Testis (tissue), 3 donors: ENCODE data around the gene COL23A1. TPM values are rescaled to one million over a fixed set of nuclear protein-coding genes. Genes with fewer than 3 reads are reported as not detected.

Experiments used
- DNase-seq: peaks from one replicate; pipeline ENCODE4 v3.0.0-alpha.2; 2019
- H3K27ac ChIP-seq, 2 donors: fragments of 200-600 bp; sonication (generic); one replicate each; pipeline ENCODE4 v1.5.1; 2019
- H3K27me3 ChIP-seq: fragments of 200-600 bp; sonication (generic); one replicate; pipeline ENCODE4 v1.5.1; 2019
- H3K36me3 ChIP-seq: fragments of 200-600 bp; sonication (generic); one replicate; pipeline ENCODE4 v1.5.1; 2017; ENCODE audit warnings: low read depth; ENCODE audit errors: missing control alignments
- H3K4me1 ChIP-seq: fragments of 200-600 bp; sonication (generic); one replicate; pipeline ENCODE4 v1.5.1; 2019
- H3K4me3 ChIP-seq, 2 donors: fragments of 200-600 bp; sonication (generic); one replicate each; pipeline ENCODE4 v1.5.1; 2017 to 2019
- H3K9me3 ChIP-seq: fragments of 200-600 bp; sonication (generic); one replicate; pipeline ENCODE4 v1.5.1; 2017
- POLR2A ChIP-seq: fragments of 450-650 bp; IDR thresholded peaks from one replicate; pipeline ENCODE4 v1.6.1; 2017; ENCODE audit warnings: antibody characterized with exemption, mild to moderate bottlenecking, moderate library complexity
- WGBS, 2 donors: methylation state at CpG; one replicate each; pipeline ENCODE4 v1.1.5; 2018; 5-methylcytosine and 5-hydroxymethylcytosine counted together
- intact Hi-C: fragments of 100-400 bp; cut with DNase I; formaldehyde crosslinking; loops from one replicate; pipeline ENCODE4 v1.15.1; 2023; ENCODE audit warnings: low total_unique reads
- polyA plus RNA-seq: library from polyadenylated mRNA; stranded (reverse); fragments of 350-450 nt; fragmentation: Illumina TruSeq; extraction: RNeasy Lipid Tissue Mini Kit (QIAGEN cat#74804); gene quantifications from one replicate; pipeline ENCODE4 v1.2.3, GENCODE V29; 2014; ENCODE audit warnings: low read depth, low replicate concordance; ENCODE audit not compliant: insufficient read depth
- total RNA-seq, 2 donors: library from RNA; depleted of rRNA; stranded (reverse); fragments of >200 nt; gene quantifications; one replicate each; pipeline ENCODE4 v1.2.3, GENCODE V29; 2016
- TF ChIP-seq, protein P1 (sequence below), 3 experiments: fragments of 450-650 bp in 2 of 3; fragments of 200-600 bp in 1 of 3; sonication (generic) in 1 of 3; IDR thresholded peaks; one replicate each; pipeline ENCODE4 v1.5.1; 2016 to 2019; ENCODE audit warnings: antibody characterized with exemption in 3 of 3, mild to moderate bottlenecking in 2 of 3, moderate library complexity in 1 of 3

The COL23A1 gene
- total and polyA plus RNA-seq, 3 donors from 2014 or later = 4.3 to 5.5 (median 5.0) TPM

DNA sequence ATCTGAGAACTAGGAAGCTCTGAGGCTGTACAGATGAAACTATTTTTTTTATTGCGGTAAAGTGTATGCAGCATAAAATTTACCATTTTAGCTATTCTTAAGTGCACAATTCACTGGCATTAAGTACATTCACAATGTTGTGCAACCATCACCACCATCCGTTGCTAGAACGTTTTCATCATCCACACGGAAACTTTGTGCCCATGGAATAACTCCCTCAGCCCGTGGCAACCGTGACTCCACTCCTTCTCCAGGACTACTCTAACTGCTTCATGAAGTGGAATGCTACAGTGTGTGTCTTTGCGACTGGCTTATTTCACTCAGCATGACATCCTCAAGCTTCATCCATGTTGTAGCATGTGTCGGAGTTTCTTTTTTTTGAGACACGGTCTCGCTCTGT lies 57.1 kb downstream of the COL23A1 start:
- no peak overlapping the region for H3K4me3 ChIP-seq
- intact Hi-C loops = no loop called here
- H3K27ac ChIP-seq = no peak overlapping the region
- DNase-seq = no peak
- H3K9me3 ChIP-seq = no peaks in the 10 kb centered on the region
- no peaks in the 10 kb centered on the region for H3K36me3 ChIP-seq
- peaks cover 12% of the 10 kb centered on the region for H3K4me1 ChIP-seq
- no peak for TF ChIP-seq POLR2A
- TF ChIP-seq, protein P1, sequence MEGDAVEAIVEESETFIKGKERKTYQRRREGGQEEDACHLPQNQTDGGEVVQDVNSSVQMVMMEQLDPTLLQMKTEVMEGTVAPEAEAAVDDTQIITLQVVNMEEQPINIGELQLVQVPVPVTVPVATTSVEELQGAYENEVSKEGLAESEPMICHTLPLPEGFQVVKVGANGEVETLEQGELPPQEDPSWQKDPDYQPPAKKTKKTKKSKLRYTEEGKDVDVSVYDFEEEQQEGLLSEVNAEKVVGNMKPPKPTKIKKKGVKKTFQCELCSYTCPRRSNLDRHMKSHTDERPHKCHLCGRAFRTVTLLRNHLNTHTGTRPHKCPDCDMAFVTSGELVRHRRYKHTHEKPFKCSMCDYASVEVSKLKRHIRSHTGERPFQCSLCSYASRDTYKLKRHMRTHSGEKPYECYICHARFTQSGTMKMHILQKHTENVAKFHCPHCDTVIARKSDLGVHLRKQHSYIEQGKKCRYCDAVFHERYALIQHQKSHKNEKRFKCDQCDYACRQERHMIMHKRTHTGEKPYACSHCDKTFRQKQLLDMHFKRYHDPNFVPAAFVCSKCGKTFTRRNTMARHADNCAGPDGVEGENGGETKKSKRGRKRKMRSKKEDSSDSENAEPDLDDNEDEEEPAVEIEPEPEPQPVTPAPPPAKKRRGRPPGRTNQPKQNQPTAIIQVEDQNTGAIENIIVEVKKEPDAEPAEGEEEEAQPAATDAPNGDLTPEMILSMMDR (IDR thresholded peaks at IDR 0.05) = no peak
- 92 to 94% methylated on average over 10 of the region's 10 CpGs for WGBS, 2 donors
- H3K27me3 ChIP-seq = no peaks in the 10 kb centered on the region

DNA sequence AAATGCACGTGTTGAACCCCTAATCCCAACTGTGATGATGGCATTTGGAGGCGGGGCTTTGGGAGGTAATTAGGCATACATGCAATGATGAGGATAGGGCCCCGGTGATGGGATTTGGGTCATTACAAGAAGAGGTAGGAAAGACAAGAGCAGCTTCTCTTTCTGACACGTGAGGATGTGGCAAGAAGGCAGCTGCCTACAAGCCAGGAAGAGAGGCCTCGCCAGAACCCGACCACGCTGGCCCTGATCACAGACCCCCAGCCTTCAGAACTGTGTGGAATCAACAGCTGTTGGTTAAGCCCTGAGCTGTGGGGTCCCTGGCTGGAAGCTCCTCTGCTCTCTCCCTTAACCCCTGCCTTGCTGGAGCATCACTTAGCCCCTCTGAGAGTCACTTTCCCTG lies 57.5 kb downstream of the COL23A1 start:
- Histone ChIP-seq H3K4me3 (no peak overlapping the region), H3K9me3 (no peaks in the 10 kb centered on the region), H3K36me3 (no peaks in the 10 kb centered on the region), H3K27ac (no peak overlapping the region), H3K4me1 (peaks cover 12% of the 10 kb centered on the region), H3K27me3 (no peaks in the 10 kb centered on the region)
- TF ChIP-seq, protein P1 (IDR thresholded peaks at IDR 0.05) = no peak
- no peak for TF ChIP-seq POLR2A
- 69 to 80% methylated on average over 7 of the region's 7 CpGs for WGBS, 2 donors
- intact Hi-C loops = no loop called here
- DNase-seq = no peak

DNA sequence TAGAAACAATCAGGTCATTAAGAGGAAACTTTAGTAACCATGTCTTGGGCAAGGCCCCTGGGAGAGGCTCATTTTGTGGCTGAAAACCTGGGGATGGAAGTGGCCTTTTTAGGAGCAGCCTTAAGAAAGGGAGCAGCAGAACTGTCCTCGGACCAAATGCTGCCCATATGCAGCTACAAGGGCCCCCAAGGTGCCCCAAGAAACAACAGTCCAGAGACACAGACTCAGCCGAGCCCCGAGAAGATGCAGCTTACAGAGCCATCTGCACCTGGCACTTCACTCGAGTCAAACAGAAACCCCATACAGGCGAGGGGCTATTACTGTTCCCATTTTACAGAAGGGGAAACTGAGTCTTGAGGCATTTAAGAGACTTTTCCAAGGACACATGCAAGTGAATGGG lies 58.0 kb downstream of the COL23A1 start:
- 93 to 100% methylated on average over 5 of the region's 5 CpGs for WGBS, 2 donors
- no peak for DNase-seq
- Histone ChIP-seq H3K9me3 (no peaks in the 10 kb centered on the region), H3K27ac (no peak overlapping the region), H3K4me3 (no peak overlapping the region), H3K36me3 (no peaks in the 10 kb centered on the region), H3K27me3 (no peaks in the 10 kb centered on the region), H3K4me1 (peaks cover 12% of the 10 kb centered on the region)
- intact Hi-C loops = no loop called here
- TF ChIP-seq, protein P1 (IDR thresholded peaks at IDR 0.05) = no peak
- TF ChIP-seq POLR2A = no peak

DNA sequence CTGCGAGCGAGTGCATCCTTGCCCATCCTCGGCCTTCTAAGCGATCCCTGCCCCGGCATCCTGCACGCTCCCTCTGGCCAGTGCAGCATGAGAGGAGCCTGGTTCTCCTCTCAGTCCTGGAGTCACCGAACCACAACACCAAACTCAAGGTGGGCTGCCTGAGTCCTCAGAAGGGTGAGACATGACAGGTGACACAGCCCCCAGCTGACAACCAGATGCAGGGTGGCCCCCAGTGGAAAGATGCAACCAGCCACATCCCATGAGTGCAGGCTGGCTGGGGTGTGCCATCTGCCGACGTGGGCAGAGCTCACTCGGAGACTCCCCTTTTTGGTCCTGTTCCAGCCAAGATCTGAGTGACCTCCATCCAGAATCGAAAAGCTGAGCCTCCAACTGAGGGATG lies 58.4 kb downstream of the COL23A1 start:
- peak; percentile 61 for DNase-seq
- intact Hi-C loops = no loop called here
- no peaks in the 10 kb centered on the region for H3K27me3 ChIP-seq
- no peaks in the 10 kb centered on the region for H3K9me3 ChIP-seq
- H3K27ac ChIP-seq = no peak overlapping the region
- no peak overlapping the region for H3K4me3 ChIP-seq
- TF ChIP-seq, protein P1 (IDR thresholded peaks at IDR 0.05) = no peak
- no peak for TF ChIP-seq POLR2A
- no peaks in the 10 kb centered on the region for H3K36me3 ChIP-seq
- 80 to 84% methylated on average over 3 to 11 of the region's 11 CpGs for WGBS, 2 donors
- peaks cover 12% of the 10 kb centered on the region for H3K4me1 ChIP-seq

DNA sequence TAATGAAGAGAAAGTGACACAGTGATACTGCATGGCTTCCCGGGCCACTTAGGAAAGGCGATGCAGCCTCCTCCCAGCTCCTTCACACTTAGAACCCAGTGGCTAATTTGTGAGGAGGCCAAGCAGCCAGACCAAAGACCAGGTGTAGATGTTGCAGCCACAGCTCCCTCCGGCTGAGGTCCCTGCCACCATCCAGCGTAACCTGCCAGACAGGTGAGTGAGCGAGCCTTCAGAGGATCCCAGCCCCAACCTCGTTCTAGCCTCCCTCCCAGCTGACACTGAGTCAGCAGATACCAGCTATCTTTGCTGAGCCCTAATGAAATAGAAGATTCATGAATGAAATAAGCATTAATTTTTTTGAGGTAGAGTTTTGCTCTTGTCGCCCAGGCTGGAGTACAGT lies 59.7 kb downstream of the COL23A1 start:
- H3K36me3 ChIP-seq = no peaks in the 10 kb centered on the region
- 90 to 95% methylated on average over 6 to 7 of the region's 7 CpGs for WGBS, 2 donors
- no peak for TF ChIP-seq POLR2A
- TF ChIP-seq, protein P1 (IDR thresholded peaks at IDR 0.05) = no peak
- no peak for DNase-seq
- H3K27ac ChIP-seq = no peak overlapping the region
- intact Hi-C loops = no loop called here
- H3K4me3 ChIP-seq = no peak overlapping the region
- no peaks in the 10 kb centered on the region for H3K9me3 ChIP-seq
- peaks cover 10% of the 10 kb centered on the region for H3K4me1 ChIP-seq
- H3K27me3 ChIP-seq = no peaks in the 10 kb centered on the region
